A549 treated with AZD2906 at 1 μM for 4 hours (cell line): Measurements from ENCODE around the gene NMB. TPM values are rescaled to one million over a fixed set of nuclear protein-coding genes. Genes with fewer than 3 reads are reported as not detected.

Source experiments
- total RNA-seq: library from RNA; stranded (reverse); fragments of 200-300 nt; extraction: Qiagen RNA extraction; gene quantifications from 5 replicates; pipeline ENCODE4 v1.2.3, GENCODE V29; 2022

Gene NMB
- total RNA-seq = 12.1 to 26.1 TPM (median 22.8 TPM) in 5 replicates

GRCh38 chr15:84658080-84658787 lies at the start of gene NMB:
NMB (minus strand) TSS chr15:84658199; CDS start chr15:84658152, 47 bp downstream.

GRCh38 chr15:84653910-84654688 lies 3.9 kb downstream of the NMB start, which contains the start of gene WDR73:
WDR73 (minus strand) TSS chr15:84654283; CDS start chr15:84654274, 9 bp downstream.

Other genes starting within 250 kb of the NMB start
- gene ZSCAN2, start 57.2 kb downstream of the NMB start, total RNA-seq = 13.0 to 17.5 TPM (median 14.1 TPM) in 5 replicates
- 33.4 to 44.9 TPM (median 36.5 TPM) in 5 replicates for gene WDR73, start 3.9 kb downstream of the NMB start, total RNA-seq
- gene SEC11A, start 57.9 kb upstream of the NMB start, total RNA-seq = 301 to 435 TPM (median 318 TPM) in 5 replicates
- 16.3 to 20.3 TPM (median 19.9 TPM) in 5 replicates for gene ZNF592, start 90.4 kb upstream of the NMB start, total RNA-seq
- 0.07 to 0.15 TPM (median 0.12 TPM) in 5 replicates for gene ALPK3, start 159.2 kb upstream of the NMB start, total RNA-seq
- gene SLC28A1, start 226.5 kb upstream of the NMB start, total RNA-seq = not detected in 5 replicates